ENCODE results near the gene ZMYND11. TPM values are rescaled to one million over a fixed set of nuclear protein-coding genes. Genes with fewer than 3 reads are reported as not detected.

ZMYND11 gene
- total and polyA plus RNA-seq, 2 of the 8 experiments (the other 6 are each of a cell fraction or from before 2014, with no cell fraction given): 7.5 to 26.6 TPM

DNA sequence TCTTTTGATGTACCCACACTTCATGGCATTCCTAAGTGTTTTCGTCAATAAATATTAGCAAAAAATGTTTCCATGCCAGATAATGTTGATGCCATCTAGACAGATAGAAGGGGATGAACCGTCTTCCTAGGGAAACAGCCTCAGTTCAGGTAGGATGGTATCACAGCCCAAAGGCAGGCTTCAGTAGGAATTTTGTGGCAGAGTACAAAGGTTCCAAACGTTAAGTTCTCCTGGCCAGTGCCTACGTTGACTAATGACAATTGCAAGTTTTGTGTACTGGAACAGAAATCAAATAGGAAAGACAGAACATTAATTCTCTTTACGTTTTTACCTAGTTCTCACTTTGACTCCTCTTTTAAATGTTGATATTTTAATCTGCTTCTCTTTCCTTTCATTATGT is 75.0 kb downstream of the ZMYND11 start (continued):
- TF ChIP-seq EZH2 (IDR thresholded peaks at IDR 0.05; ENCODE audit: low read depth, low read length, severe bottlenecking) (no peak), CHD1 (IDR thresholded peaks at IDR 0.05; ENCODE audit: low read depth, low read length) (no peak), RFX5 (IDR thresholded peaks at IDR 0.05; ENCODE audit: borderline replicate concordance, low read depth, low read length) (no peak), JUND (IDR thresholded peaks at IDR 0.05; ENCODE audit: low read length) (no peak), KDM4A (IDR thresholded peaks at IDR 0.05; ENCODE audit: low read depth, low read length, severe bottlenecking) (no peak), POLR2AphosphoS5 (IDR thresholded peaks at IDR 0.05; ENCODE audit: low read depth, low read length) (no peak)
